ENCODE results near the gene ELFN2.

ELFN2 gene

GRCh38 chr22:37381489-37381888 lies 45.8 kb downstream of the ELFN2 start:
- DNase-seq (ENCODE audit: low spot score): no peak

- no peak for DNase-seq (ENCODE audit: low spot score)
Observed at GRCh38 chr22:37379722-37380121, 47.6 kb downstream of the ELFN2 start.

- DNase-seq (ENCODE audit: low spot score): no peak
Observed at GRCh38 chr22:37379085-37379484, 48.2 kb downstream of the ELFN2 start.

GRCh38 chr22:37378642-37379058 lies 48.6 kb downstream of the ELFN2 start:
- no peak for DNase-seq (ENCODE audit: low spot score)

- no peak for DNase-seq (ENCODE audit: low spot score)
Observed at GRCh38 chr22:37377927-37378326, 49.4 kb downstream of the ELFN2 start.

GRCh38 chr22:37377138-37377537 lies 50.1 kb downstream of the ELFN2 start:
- no peak for DNase-seq (ENCODE audit: low spot score)

GRCh38 chr22:37376643-37377042 lies 50.6 kb downstream of the ELFN2 start:
- DNase-seq (ENCODE audit: low spot score): no peak

GRCh38 chr22:37375801-37376200 lies 51.5 kb downstream of the ELFN2 start:
- DNase-seq (ENCODE audit: low spot score): no peak

GRCh38 chr22:37374571-37374970 lies 52.7 kb downstream of the ELFN2 start:
- DNase-seq (ENCODE audit: low spot score): no peak

GRCh38 chr22:37373451-37373850 lies 53.8 kb downstream of the ELFN2 start:
- DNase-seq (ENCODE audit: low spot score): no peak

GRCh38 chr22:37371911-37372310 lies 55.4 kb downstream of the ELFN2 start:
- no peak for DNase-seq (ENCODE audit: low spot score)

- DNase-seq (ENCODE audit: low spot score): no peak
Observed at GRCh38 chr22:37371491-37371890, 55.8 kb downstream of the ELFN2 start.

GRCh38 chr22:37370306-37370979 lies 56.8 kb downstream of the ELFN2 start:
- no peak for DNase-seq (ENCODE audit: low spot score)

- DNase-seq (ENCODE audit: low spot score): no peak
Observed at GRCh38 chr22:37369483-37369882, 57.8 kb downstream of the ELFN2 start.

- no peak for DNase-seq (ENCODE audit: low spot score)
Observed at GRCh38 chr22:37368058-37368457, 59.2 kb downstream of the ELFN2 start.

GRCh38 chr22:37366601-37367000 lies 60.7 kb downstream of the ELFN2 start:
- DNase-seq (ENCODE audit: low spot score): no peak

GRCh38 chr22:37365950-37366349 lies 61.3 kb downstream of the ELFN2 start:
- DNase-seq (ENCODE audit: low spot score): no peak

GRCh38 chr22:37363261-37363992 lies 63.9 kb downstream of the ELFN2 start:
- no peak for DNase-seq (ENCODE audit: low spot score)

- no peak for DNase-seq (ENCODE audit: low spot score)
Observed at GRCh38 chr22:37362621-37363020, 64.7 kb downstream of the ELFN2 start.

GRCh38 chr22:37358917-37359316 lies 68.4 kb downstream of the ELFN2 start:
- DNase-seq (ENCODE audit: low spot score): no peak

- no peak for DNase-seq (ENCODE audit: low spot score)
Observed at GRCh38 chr22:37358386-37358785, 68.9 kb downstream of the ELFN2 start.

- no peak for DNase-seq (ENCODE audit: low spot score)
Observed at GRCh38 chr22:37357446-37358075, 69.7 kb downstream of the ELFN2 start.

GRCh38 chr22:37356922-37357321 lies 70.4 kb downstream of the ELFN2 start:
- DNase-seq (ENCODE audit: low spot score): no peak

Data from CD4-positive, alpha-beta T cell treated with Interleukin-2 at 100 ng/mL for 4 hours (primary cell).